ENCODE results near the gene CYSTM1.

- TF ChIP-seq ZNF664 (tag by site-specific recombination; IDR thresholded peaks at IDR 0.05) (no peak), CTCF (tag by site-specific recombination; IDR thresholded peaks at IDR 0.05) (no peak), ZEB2 (tag by site-specific recombination; IDR thresholded peaks at IDR 0.05) (no peak), ZBTB44 (tag by site-specific recombination; IDR thresholded peaks at IDR 0.05) (no peak), ZBTB11 (tag by site-specific recombination; conservative IDR thresholded peaks at IDR 0.05; ENCODE audit: low read depth) (no peak), ZBTB17 (tag by site-specific recombination; IDR thresholded peaks at IDR 0.05) (no peak), FEZF1 (tag by site-specific recombination; IDR thresholded peaks at IDR 0.05) (no peak), PBX3 (CRISPR knock-in tag; IDR thresholded peaks at IDR 0.05) (no peak), ZNF624 (tag by site-specific recombination; IDR thresholded peaks at IDR 0.05) (no peak), PRDM2 (tag by site-specific recombination; IDR thresholded peaks at IDR 0.05; ENCODE audit: borderline replicate concordance) (no peak), ZNF426 (tag by site-specific recombination; IDR thresholded peaks at IDR 0.05) (no peak), ZNF174 (tag by site-specific recombination; IDR thresholded peaks at IDR 0.05) (no peak)
Measured at GRCh38 chr5:140245926-140246325, 70.9 kb downstream of the CYSTM1 start.
